H1 (cell line): ENCODE data around the gene DIAPH2. TPM values are rescaled to one million over a fixed set of nuclear protein-coding genes. Genes with fewer than 3 reads are reported as not detected.

Experiments
- CTCF ChIA-PET: fragments of 300-600 bp; sonication (Branson Sonifier 250); formaldehyde crosslinking; loops from one replicate; lab custom pipeline; 2021; ENCODE audit not compliant: partially characterized antibody; lab: Charles Lee
- POLR2A ChIA-PET: fragments of 300-600 bp; sonication (Branson Sonifier 250); formaldehyde crosslinking; loops from one replicate; lab custom pipeline; 2021; ENCODE audit warnings: inconsistent platforms; ENCODE audit not compliant: partially characterized antibody; lab: Charles Lee
- DNase-seq, 2 experiments: peaks; one replicate each; pipeline versions ENCODE4 v3.0.0 to v3.0.0-alpha.2; 2010 to 2022; ENCODE audit warnings: low spot score in 2 of 2, low read depth in 1 of 2, mixed read lengths in 1 of 2
- FAIRE-seq: peaks from 2 replicates; lab custom pipeline; 2011; peaks lifted over from hg19 to GRCh38; lab: Jason Lieb, UNC
- H2AFZ ChIP-seq: 2 replicates; pipeline ENCODE4 v1.8.1; 2012; ENCODE audit warnings: low read length, inconsistent platforms
- H2AK5ac ChIP-seq: 2 replicates; pipeline ENCODE4 v1.6.1; 2013; ENCODE audit warnings: low read depth, low read length
- H2BK120ac ChIP-seq: replicated peaks from 2 replicates; pipeline ENCODE3; 2013; ENCODE audit warnings: low read depth, low read length, inconsistent platforms
- H2BK12ac ChIP-seq: 2 replicates; pipeline ENCODE4 v1.6.1; 2013; ENCODE audit warnings: low read depth, low read length
- H2BK15ac ChIP-seq: 2 replicates; pipeline ENCODE4 v1.6.1; 2013; ENCODE audit warnings: low read length
- H2BK20ac ChIP-seq: 2 replicates; pipeline ENCODE4 v1.6.1; 2013; ENCODE audit warnings: low read length
- H2BK5ac ChIP-seq: 2 replicates; pipeline ENCODE4 v1.6.1; 2013; ENCODE audit warnings: low read depth, low read length
- H3K14ac ChIP-seq: 2 replicates; pipeline ENCODE4 v1.6.1; 2013; ENCODE audit warnings: inconsistent platforms; ENCODE audit not compliant: insufficient read length
- H3K18ac ChIP-seq: 2 replicates; pipeline ENCODE4 v1.6.1; 2013; ENCODE audit warnings: low read length; ENCODE audit errors: extremely low read depth
- H3K23ac ChIP-seq: 2 replicates; pipeline ENCODE4 v1.6.1; 2013; ENCODE audit warnings: inconsistent platforms; ENCODE audit not compliant: insufficient read length
- H3K23me2 ChIP-seq: 2 replicates; pipeline ENCODE4 v1.6.1; 2013; ENCODE audit warnings: low read depth, low read length
- H3K27ac ChIP-seq: 2 replicates; pipeline ENCODE4 v1.6.1; 2011; ENCODE audit warnings: low read depth, low read length, inconsistent platforms
- H3K27me3 ChIP-seq, 4 experiments: replicated peaks in 1 of 4; 1 replicate in 1 of 4; 2 replicates in 3 of 4; pipeline versions ENCODE4 v1.6.1 to v1.8.1; 2011 to 2013; ENCODE audit warnings: low read length in 3 of 4, mild to moderate bottlenecking in 3 of 4, inconsistent platforms in 2 of 4, mixed read lengths in 2 of 4, moderate library complexity in 1 of 4; ENCODE audit not compliant: control insufficient read depth in 3 of 4, insufficient read depth in 3 of 4; ENCODE audit errors: extremely low read depth in 1 of 4
- H3K36me3 ChIP-seq, 4 experiments: 2 replicates each; pipeline versions ENCODE4 v1.6.1 to v1.8.1; 2011 to 2013; ENCODE audit warnings: mild to moderate bottlenecking in 4 of 4, low read length in 3 of 4, moderate library complexity in 2 of 4, control low read depth in 1 of 4, inconsistent platforms in 1 of 4; ENCODE audit not compliant: insufficient read depth in 4 of 4, control insufficient read depth in 2 of 4
- H3K4ac ChIP-seq: replicated peaks from 2 replicates; pipeline ENCODE3; 2013; ENCODE audit warnings: low read length, low read depth, mixed read lengths, inconsistent platforms; ENCODE audit not compliant: insufficient read length
- H3K4me1 ChIP-seq, 4 experiments: replicated peaks in 1 of 4; 1 replicate in 1 of 4; 2 replicates in 3 of 4; pipeline versions ENCODE4 v1.6.1 to v1.8.1; 2011 to 2013; ENCODE audit warnings: low read length in 3 of 4, inconsistent platforms in 2 of 4, mixed read lengths in 1 of 4; ENCODE audit not compliant: insufficient read depth in 4 of 4, control insufficient read depth in 3 of 4
- H3K4me2 ChIP-seq, 2 experiments: 2 replicates each; pipeline versions ENCODE4 v1.6.1 to v1.8.1; 2011 to 2013; ENCODE audit warnings: low read depth in 2 of 2, low read length in 2 of 2, control low read depth in 1 of 2, inconsistent platforms in 1 of 2, mild to moderate bottlenecking in 1 of 2; ENCODE audit not compliant: insufficient read depth in 1 of 2
- H3K4me3 ChIP-seq, 4 experiments: fragments of 200-600, 300-600 bp in 1 of 4; sonication (generic), shearing (Covaris generic), sonication (Bioruptor Twin) in 1 of 4; 2 replicates each; pipeline versions ENCODE4 v1.5.1 to v1.8.1; 2011 to 2016; ENCODE audit warnings: low read length in 4 of 4, low read depth in 3 of 4, control low read depth in 2 of 4, inconsistent platforms in 2 of 4, mild to moderate bottlenecking in 2 of 4, mixed read lengths in 1 of 4, moderate library complexity in 1 of 4; ENCODE audit not compliant: insufficient read depth in 2 of 4; ENCODE audit errors: extremely low read depth in 1 of 4
- H3K56ac ChIP-seq: replicated peaks from 2 replicates; pipeline ENCODE3; 2013; ENCODE audit warnings: low read depth, mild to moderate bottlenecking, mixed read lengths, low read length, inconsistent platforms; ENCODE audit not compliant: insufficient read length
- H3K79me1 ChIP-seq: 2 replicates; pipeline ENCODE4 v1.6.1; 2013; ENCODE audit warnings: low read depth, low read length, control low read depth
- H3K79me2 ChIP-seq, 2 experiments: 2 replicates each; pipeline versions ENCODE4 v1.6.1 to v1.8.1; 2012 to 2013; ENCODE audit warnings: low read length in 2 of 2, mild to moderate bottlenecking in 2 of 2, inconsistent platforms in 1 of 2; ENCODE audit not compliant: insufficient read depth in 2 of 2, control insufficient read depth in 1 of 2
- H3K9ac ChIP-seq, 4 experiments: replicated peaks in 1 of 4; 1 replicate in 1 of 4; 2 replicates in 3 of 4; pipeline versions ENCODE4 v1.6.1 to v1.8.1; 2011 to 2013; ENCODE audit warnings: low read depth in 3 of 4, low read length in 3 of 4, control low read depth in 2 of 4, mild to moderate bottlenecking in 2 of 4, moderate library complexity in 2 of 4, inconsistent platforms in 1 of 4; ENCODE audit errors: extremely low read depth in 1 of 4
- H3K9me3 ChIP-seq, 2 experiments: 2 replicates each; pipeline versions ENCODE4 v1.6.1 to v1.8.1; 2012 to 2013; ENCODE audit warnings: mild to moderate bottlenecking in 2 of 2, moderate library complexity in 2 of 2, control low read depth in 1 of 2, inconsistent platforms in 1 of 2, low read depth in 1 of 2, low read length in 1 of 2, mixed read lengths in 1 of 2; ENCODE audit not compliant: insufficient read depth in 2 of 2
- H4K20me1 ChIP-seq, 2 experiments: replicated peaks in 1 of 2; 2 replicates each; pipeline versions ENCODE3 to v1.8.1; 2011 to 2013; ENCODE audit warnings: inconsistent platforms in 2 of 2, low read length in 2 of 2, mild to moderate bottlenecking in 1 of 2; ENCODE audit not compliant: insufficient read depth in 2 of 2, control insufficient read depth in 1 of 2
- H4K5ac ChIP-seq: 2 replicates; pipeline ENCODE4 v1.6.1; 2013; ENCODE audit warnings: low read length, low read depth, mixed read lengths, inconsistent platforms; ENCODE audit not compliant: insufficient read length
- H4K8ac ChIP-seq: 2 replicates; pipeline ENCODE4 v1.8.0; 2013; ENCODE audit warnings: mild to moderate bottlenecking, moderate library complexity, low read length, inconsistent platforms; ENCODE audit not compliant: insufficient read depth; ENCODE audit errors: extremely low read depth
- H4K91ac ChIP-seq: replicated peaks from 2 replicates; pipeline ENCODE3; 2013; ENCODE audit warnings: low read length, mixed read lengths, inconsistent platforms; ENCODE audit not compliant: insufficient read length
- HDAC2 ChIP-seq, 2 experiments: fragments of 300-600 bp in 1 of 2; sonication (generic) in 1 of 2; IDR thresholded peaks; 2 replicates each; pipeline ENCODE4 v1.6.1; 2011 to 2012; ENCODE audit warnings: low read depth in 2 of 2, low read length in 2 of 2, mild to moderate bottlenecking in 2 of 2, moderate library complexity in 2 of 2, borderline replicate concordance in 1 of 2, inconsistent platforms in 1 of 2
- JUND ChIP-seq: IDR thresholded peaks from 2 replicates; pipeline ENCODE4 v1.6.1; 2011; ENCODE audit warnings: mild to moderate bottlenecking, improper control_type of control experiment, low read length
- POLR2A ChIP-seq, 2 experiments: IDR thresholded peaks; 1 replicate in 1 of 2; 2 replicates in 1 of 2; pipeline ENCODE4 v1.6.1; 2011; ENCODE audit warnings: low read depth in 2 of 2, low read length in 2 of 2, mild to moderate bottlenecking in 2 of 2; ENCODE audit errors: control extremely low read depth in 1 of 2
- RBBP5 ChIP-seq: IDR thresholded peaks from 2 replicates; pipeline ENCODE4 v1.7.1; 2012; ENCODE audit warnings: low read depth, mild to moderate bottlenecking, inconsistent platforms, low read length, moderate library complexity, borderline replicate concordance
- RNF2 ChIP-seq: fragments of 200-900, 300-1000 bp; sonication (generic); IDR thresholded peaks from 2 replicates; pipeline ENCODE4 v1.7.1; 2016; ENCODE audit warnings: borderline replicate concordance, low read depth, mild to moderate bottlenecking, antibody characterized with exemption, low read length; ENCODE audit not compliant: poor library complexity, severe bottlenecking; ENCODE audit errors: missing control alignments
- SIX5 ChIP-seq: IDR thresholded peaks from 2 replicates; pipeline ENCODE4 v1.6.1; 2011; ENCODE audit warnings: mild to moderate bottlenecking, low read depth, low read length
- SP4 ChIP-seq: IDR thresholded peaks from 2 replicates; pipeline ENCODE4 v1.6.1; 2012; ENCODE audit warnings: low read length, inconsistent platforms
- SRF ChIP-seq: IDR thresholded peaks from 2 replicates; pipeline ENCODE4 v1.6.1; 2011; ENCODE audit warnings: mild to moderate bottlenecking, low read depth, low read length, moderate library complexity
- TCF12 ChIP-seq: IDR thresholded peaks from 2 replicates; pipeline ENCODE4 v1.6.1; 2011; ENCODE audit warnings: low read depth, mild to moderate bottlenecking, low read length
- WGBS, 2 experiments: shearing (Covaris generic) in 1 of 2; methylation state at CpG; one replicate each; pipeline versions ENCODE4 v1.1.6 to v1.1.7; 2013 to 2015; ENCODE audit warnings: low lambda C conversion rate in 2 of 2, mixed read lengths in 2 of 2, inconsistent platforms in 1 of 2, low coverage in 1 of 2, missing lambda C conversion rate in 1 of 2; ENCODE audit not compliant: insufficient replicate concordance in 2 of 2, insufficient coverage in 1 of 2, insufficient read length in 1 of 2; ENCODE audit errors: extremely low coverage in 1 of 2, missing lambda C conversion rate in 1 of 2; 5-methylcytosine and 5-hydroxymethylcytosine counted together
- polyA plus RNA-seq, 7 experiments: library from polyadenylated mRNA; depleted of rRNA in 3 of 7; stranded (reverse) in 5 of 7; unstranded in 2 of 7; fragments of >200 nt in 5 of 7; fragments of 200-250 nt in 2 of 7; gene quantifications; 1 replicate in 5 of 7; 2 replicates in 1 of 7; 4 replicates in 1 of 7; pipeline versions ENCODE4 v1.2.1 to v1.2.3, GENCODE V29; 2011 to 2013; ENCODE audit warnings: missing spikeins in 2 of 7, mixed read lengths in 2 of 7
- total RNA-seq: library from RNA; stranded (reverse); fragmentation: NEBNext Ultra II Directional; extraction: Animal tissue kit (Norgen Biotek cat#: 25700); gene quantifications from 2 replicates; pipeline ENCODE4 v1.2.1, GENCODE V29; 2021

Gene DIAPH2
- total and polyA plus RNA-seq, 2 of the 8 experiments (the other 6 are each of a cell fraction or from before 2014, with no cell fraction given): 4.4 to 24.3 TPM

DNA sequence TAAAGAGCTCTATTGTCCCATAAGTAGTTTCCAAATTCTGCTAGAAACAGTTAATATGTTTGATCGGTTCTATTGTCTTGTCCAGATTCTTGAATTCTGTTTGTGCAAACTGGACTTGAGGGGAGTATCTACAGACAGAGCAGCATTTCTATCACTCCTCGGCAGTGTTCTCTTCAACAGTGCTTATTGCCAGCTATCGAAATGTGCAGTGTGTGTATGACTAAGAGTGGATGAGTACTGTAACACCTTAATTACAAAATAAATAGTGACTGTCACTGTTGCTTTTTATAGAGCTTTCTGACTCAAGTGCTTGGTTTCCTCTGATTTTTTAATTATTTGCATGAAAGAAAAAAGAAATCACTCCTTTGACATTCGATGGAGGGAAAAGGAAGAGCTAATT is 473.6 kb downstream of the DIAPH2 start:
- Histone ChIP-seq H4K8ac (no peak overlapping the region), H4K91ac (no peak overlapping the region), H2BK5ac (no peak overlapping the region), H4K20me1 (no peaks in the 10 kb centered on the region), H2BK120ac (no peak overlapping the region), H3K4me3 (no peak overlapping the region), H3K4me2 (no peak overlapping the region; a peak in 1 of 4 replicates), H3K14ac (no peak overlapping the region), H2BK12ac (no peak overlapping the region), H3K23ac (no peak overlapping the region), H3K27ac (no peak overlapping the region), H2AFZ (no peak overlapping the region), H3K79me1 (no peaks in the 10 kb centered on the region), H2AK5ac (no peak overlapping the region), H3K79me2 (no peaks in the 10 kb centered on the region), H3K56ac (no peak overlapping the region), H3K18ac (no peak overlapping the region), H3K23me2 (no peaks in the 10 kb centered on the region), H3K9ac (no peak overlapping the region), H2BK15ac (no peak overlapping the region), H3K36me3 (no peaks in the 10 kb centered on the region), H3K9me3 (no peaks in the 10 kb centered on the region), H3K27me3 (no peaks in the 10 kb centered on the region), H2BK20ac (no peak overlapping the region), H3K4me1 (peaks cover 0 to 5% (median 1%) of the 10 kb centered on the region in 4 experiments; a peak in 3 of 7 replicates), H4K5ac (no peak overlapping the region), H3K4ac (no peak overlapping the region)
- TF ChIP-seq RNF2 (no peak), SRF (no peak), TCF12 (no peak), SP4 (no peak), HDAC2 (IDR thresholded peaks at IDR 0.05; ENCODE audit: borderline replicate concordance in 1 of 2, low read depth in 2 of 2, low read length in 2 of 2) (no peak), RBBP5 (no peak), JUND (no peak), SIX5 (no peak), POLR2A (IDR thresholded peaks at IDR 0.05; ENCODE audit: control extremely low read depth in 1 of 2, low read depth in 2 of 2, low read length in 2 of 2) (no peak)
- 68% methylated on average over 4 of the region's 4 CpGs; no CpG with 5 or more reads in 1 of the 2 experiments for WGBS, 2 experiments
- ChIA-PET CTCF (no interaction called here), POLR2A (no interaction called here)
- peak; percentile 45 for FAIRE-seq
- no peak for DNase-seq
